NCI-H1436 treated with DMSO at 0.1 percent for 48 hours (cell line): ENCODE data around the gene B4GALT1.

Experiments used
- DNase-seq: peaks from one replicate; lab custom pipeline; 2025; lab: John Stamatoyannopoulos, UW

Gene B4GALT1

GRCh38 chr9:33123407-33124031 lies 43.6 kb downstream of the B4GALT1 start:
- no peak for DNase-seq

GRCh38 chr9:33120620-33121019 lies 46.5 kb downstream of the B4GALT1 start:
- no peak for DNase-seq

DNA sequence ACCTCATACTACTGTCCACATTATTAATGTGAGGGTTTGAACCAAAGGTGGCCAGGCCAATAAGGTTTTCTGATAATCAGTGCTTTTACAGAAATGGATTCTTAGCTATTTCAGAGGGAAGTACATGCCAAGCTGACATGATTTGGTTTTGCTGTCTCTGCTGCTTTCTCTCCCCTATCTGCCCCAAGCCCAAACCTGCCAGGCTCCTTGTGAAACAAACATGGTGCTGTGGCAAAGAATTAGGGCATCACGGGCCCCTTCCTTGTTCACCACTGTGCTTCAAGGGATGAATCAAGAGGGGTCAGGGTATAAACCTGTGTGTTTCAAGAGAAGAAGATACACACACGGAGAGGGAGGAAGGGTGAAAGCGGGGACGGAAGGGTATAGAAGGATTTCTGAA lies 49.3 kb downstream of the B4GALT1 start:
- no peak for DNase-seq

DNA sequence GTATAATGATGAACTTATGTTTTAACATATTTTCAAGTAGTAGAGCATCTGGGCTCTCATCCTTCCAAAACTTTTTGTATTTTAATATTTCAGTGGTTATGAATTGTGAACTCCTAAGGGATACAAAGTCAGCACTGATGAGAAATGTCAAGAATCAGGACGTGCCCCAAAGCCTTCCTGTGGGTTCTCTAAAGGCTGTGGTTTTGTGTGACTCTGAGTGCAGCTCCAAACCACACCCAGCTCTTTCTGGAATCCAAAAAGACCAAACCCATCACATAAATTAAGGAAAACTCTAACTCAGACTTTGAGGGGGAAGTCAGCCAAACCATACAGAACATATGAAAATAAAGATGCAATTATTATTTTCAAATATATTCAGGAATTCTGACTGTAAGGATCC lies 49.8 kb downstream of the B4GALT1 start:
- DNase-seq: no peak

GRCh38 chr9:33116860-33117259 lies 50.3 kb downstream of the B4GALT1 start:
- DNase-seq: no peak

DNA sequence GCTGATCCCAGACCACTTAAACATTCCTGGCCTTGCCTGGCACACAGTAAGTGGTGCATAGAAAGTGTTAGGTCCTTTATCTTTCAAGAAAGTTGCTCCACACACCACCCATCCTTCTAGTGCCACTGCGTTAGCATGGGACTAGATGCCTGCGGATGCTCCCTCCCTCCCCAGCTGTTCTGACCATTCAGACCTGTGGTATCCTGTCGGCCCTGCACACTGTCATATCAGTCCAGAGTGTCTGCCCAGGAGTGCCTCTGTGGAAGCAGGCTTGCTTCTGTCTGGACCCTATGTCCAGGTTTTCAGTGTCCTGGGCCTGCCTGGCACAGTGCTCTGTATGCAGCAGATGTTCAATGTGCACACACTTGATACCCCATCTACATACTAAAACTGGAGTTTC lies 52.4 kb downstream of the B4GALT1 start:
- no peak for DNase-seq

- DNase-seq: no peak
These were observed 53.2 kb downstream of the B4GALT1 start for GRCh38 chr9:33113799-33114547.

GRCh38 chr9:33112094-33112493 lies 55.0 kb downstream of the B4GALT1 start:
- DNase-seq: no peak

- DNase-seq: no peak
These were observed 55.5 kb downstream of the B4GALT1 start for GRCh38 chr9:33111631-33112030.

DNA sequence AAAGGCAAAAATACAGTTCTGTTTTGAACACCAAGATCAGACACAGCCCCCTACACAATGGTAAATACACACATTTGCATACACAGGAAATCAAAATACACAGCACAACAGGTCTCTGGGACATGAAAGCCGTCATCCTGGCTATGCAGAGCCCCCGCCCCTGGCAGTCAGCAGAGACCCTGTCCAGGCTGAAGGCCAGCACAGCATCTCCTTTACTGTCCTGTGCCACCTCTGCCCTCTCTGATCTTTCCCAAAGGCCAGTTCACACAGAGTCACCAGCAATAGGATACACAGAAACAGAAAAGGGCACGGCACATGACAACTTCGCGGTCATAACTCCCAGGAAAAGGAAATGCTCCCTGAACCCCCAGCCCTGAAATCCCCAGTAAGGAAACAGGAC lies 56.5 kb downstream of the B4GALT1 start:
- no peak for DNase-seq

GRCh38 chr9:33109850-33110595 lies 57.1 kb downstream of the B4GALT1 start:
- DNase-seq: no peak

DNA sequence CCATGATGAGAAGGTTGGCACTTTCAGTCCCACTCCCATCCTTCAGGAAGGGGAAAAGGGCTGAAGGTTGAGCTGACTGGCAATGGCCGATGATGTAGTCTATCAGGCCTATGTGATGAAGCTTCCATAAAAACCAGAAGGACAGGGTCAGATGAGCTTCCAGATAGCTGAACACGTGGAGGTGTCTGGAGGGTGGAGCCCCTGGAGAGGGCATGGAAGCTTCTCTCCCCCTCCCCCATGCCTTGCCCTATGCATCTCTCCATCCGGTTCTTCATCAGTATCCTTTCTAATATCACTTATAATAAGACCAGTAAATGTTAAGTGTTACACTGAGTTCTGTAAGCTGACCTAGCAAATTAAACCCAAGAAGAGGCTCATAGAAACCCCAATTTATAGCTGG lies 58.0 kb downstream of the B4GALT1 start:
- no peak for DNase-seq

DNA sequence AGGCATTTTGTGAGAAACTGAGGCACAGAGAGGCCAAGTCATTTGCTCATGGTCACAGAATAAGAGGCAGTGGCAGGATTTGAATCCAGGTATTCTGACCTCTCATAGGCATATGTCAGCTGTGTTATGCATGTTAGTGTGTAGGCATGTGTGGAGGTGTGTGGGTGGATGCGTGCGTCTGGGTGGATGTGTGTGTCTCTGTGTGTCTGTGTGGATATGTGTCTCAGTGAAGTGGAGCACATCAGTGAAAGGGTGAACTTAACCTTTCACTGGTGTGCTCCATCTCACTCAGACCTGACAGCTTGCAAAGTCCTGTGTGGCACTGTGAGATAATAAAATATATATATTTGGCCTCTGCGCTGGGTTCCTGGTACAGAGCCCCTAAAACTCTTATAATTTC lies 58.7 kb downstream of the B4GALT1 start:
- DNase-seq: no peak

- no peak for DNase-seq
These were observed 59.4 kb downstream of the B4GALT1 start for GRCh38 chr9:33107762-33108161.

DNA sequence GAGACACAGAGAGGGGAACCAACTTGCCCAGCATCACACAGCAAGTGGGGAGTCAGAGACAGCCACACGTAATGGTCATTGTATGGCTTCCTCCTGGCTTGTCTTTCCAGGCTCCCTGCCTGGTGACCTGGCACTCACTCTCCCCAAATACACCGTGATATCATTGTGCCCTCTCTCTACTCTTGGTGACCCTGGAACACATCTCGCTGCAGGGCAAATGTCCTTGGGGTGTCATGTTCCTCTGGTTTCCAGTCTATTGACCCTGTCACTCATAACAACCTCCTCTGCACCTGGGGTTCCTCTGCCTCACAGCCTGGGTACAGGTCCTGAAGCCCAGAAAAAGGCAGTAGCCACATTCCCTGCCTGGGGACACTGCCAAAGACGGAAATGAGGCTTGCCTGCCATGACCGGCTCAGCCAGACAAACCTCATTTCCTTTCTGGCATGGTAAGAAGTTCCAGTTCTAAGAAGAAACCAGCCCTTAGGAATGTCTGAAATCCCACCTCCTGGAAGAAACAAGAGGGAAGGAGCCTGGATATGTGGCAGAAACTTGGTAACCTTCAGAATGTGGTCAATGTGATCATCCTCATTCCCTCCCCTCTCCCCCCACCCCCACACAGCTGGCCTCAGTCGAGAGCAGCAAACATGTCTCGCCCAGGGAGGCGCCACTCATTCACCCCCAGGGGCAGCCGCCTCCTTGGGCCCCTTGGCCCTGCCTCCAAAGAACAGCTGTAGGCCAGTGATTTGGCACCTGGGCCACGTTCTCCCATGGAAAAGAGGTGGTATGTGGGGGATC lies 60.1 kb downstream of the B4GALT1 start:
- DNase-seq: no peak

GRCh38 chr9:33106372-33106771 lies 60.8 kb downstream of the B4GALT1 start:
- DNase-seq: no peak

- DNase-seq: no peak
These were observed 61.2 kb downstream of the B4GALT1 start for GRCh38 chr9:33105959-33106358.

DNA sequence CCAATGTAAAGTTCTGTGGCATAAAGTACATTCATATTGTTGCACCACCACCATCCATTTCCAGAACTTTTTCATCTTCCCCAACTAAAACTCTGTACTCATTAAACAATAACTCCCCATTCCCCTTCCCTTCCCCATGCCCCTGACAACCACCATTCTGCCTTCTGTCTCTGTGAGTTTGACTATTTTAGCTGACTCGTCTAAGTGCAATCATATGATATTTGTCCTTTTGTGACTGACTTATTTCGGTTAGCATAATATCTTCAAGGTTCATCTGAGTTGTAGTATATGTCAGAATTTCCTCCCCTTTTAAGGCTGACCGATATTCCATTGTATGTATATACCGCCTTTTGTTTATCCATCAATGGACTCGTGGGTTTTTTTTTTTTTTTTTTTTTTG lies 61.6 kb downstream of the B4GALT1 start:
- DNase-seq: no peak

- no peak for DNase-seq
These were observed 62.7 kb downstream of the B4GALT1 start for GRCh38 chr9:33104401-33104800.

- DNase-seq: no peak
These were observed 63.4 kb downstream of the B4GALT1 start for GRCh38 chr9:33103501-33104281.

GRCh38 chr9:33102551-33103210 lies 64.5 kb downstream of the B4GALT1 start:
- DNase-seq: no peak
